ENCODE results near the gene ASPHD1.
"Not testable (repeated sequence)": the region's sequence is repeated elsewhere in the genome, so short reads cannot be mapped to it uniquely, and the experiment has no call there.

The ASPHD1 gene

GRCh38 chr16:29907973-29908372, 7.7 kb downstream of the ASPHD1 start:
- DNase-seq (ENCODE audit: low spot score) = no peak

- no peak for DNase-seq (ENCODE audit: low spot score)
Observed at GRCh38 chr16:29908719-29909220, 8.5 kb downstream of the ASPHD1 start.

- DNase-seq (ENCODE audit: low spot score) = no peak
Observed at GRCh38 chr16:29909391-29909790, 9.1 kb downstream of the ASPHD1 start.

GRCh38 chr16:29909851-29910250, 9.6 kb downstream of the ASPHD1 start:
- not testable (repeated sequence) for DNase-seq (ENCODE audit: low spot score)

- DNase-seq (ENCODE audit: low spot score) = no peak
Observed at GRCh38 chr16:29910819-29911675, 10.8 kb downstream of the ASPHD1 start.

- no peak for DNase-seq (ENCODE audit: low spot score)
Observed at GRCh38 chr16:29911676-29912010, 11.4 kb downstream of the ASPHD1 start.

- DNase-seq (ENCODE audit: low spot score) = no peak
Observed at GRCh38 chr16:29912087-29912486, 11.8 kb downstream of the ASPHD1 start.

- DNase-seq (ENCODE audit: low spot score) = no peak
Observed at GRCh38 chr16:29913514-29913913, 13.2 kb downstream of the ASPHD1 start.

- DNase-seq (ENCODE audit: low spot score) = no peak
Observed at GRCh38 chr16:29915590-29916247, 15.4 kb downstream of the ASPHD1 start.

GRCh38 chr16:29916979-29917378, 16.7 kb downstream of the ASPHD1 start:
- DNase-seq (ENCODE audit: low spot score) = no peak

GRCh38 chr16:29920288-29921033, 20.2 kb downstream of the ASPHD1 start:
- no peak for DNase-seq (ENCODE audit: low spot score)

- DNase-seq (ENCODE audit: low spot score) = no peak
Observed at GRCh38 chr16:29921034-29921385, 20.7 kb downstream of the ASPHD1 start.

- DNase-seq (ENCODE audit: low spot score) = no peak
Observed at GRCh38 chr16:29922326-29922725, 22.0 kb downstream of the ASPHD1 start.

GRCh38 chr16:29922986-29923501, 22.8 kb downstream of the ASPHD1 start:
- no peak for DNase-seq (ENCODE audit: low spot score)

- no peak for DNase-seq (ENCODE audit: low spot score)
Observed at GRCh38 chr16:29925105-29925756, 24.9 kb downstream of the ASPHD1 start.

GRCh38 chr16:29925781-29926710, 25.8 kb downstream of the ASPHD1 start, which contains the start of gene KCTD13:
Gene KCTD13 (minus strand): TSS chr16:29926226. CDS start chr16:29926033, 193 bp downstream.
- peak; percentile 99 for DNase-seq (ENCODE audit: low spot score)

- DNase-seq (ENCODE audit: low spot score) = no peak
Observed at GRCh38 chr16:29926711-29927052, 26.4 kb downstream of the ASPHD1 start.

GRCh38 chr16:29927070-29927905, 27.0 kb downstream of the ASPHD1 start:
- DNase-seq (ENCODE audit: low spot score) = no peak

GRCh38 chr16:29931750-29932149, 31.5 kb downstream of the ASPHD1 start:
- DNase-seq (ENCODE audit: low spot score) = not testable (repeated sequence)

GRCh38 chr16:29940656-29941055, 40.4 kb downstream of the ASPHD1 start:
- DNase-seq (ENCODE audit: low spot score) = no peak

All from germinal center (tissue), 1 donor.